Right atrium auricular region (tissue), 2 donors: ENCODE measurements around the gene GSTP1. TPM values are rescaled to one million over a fixed set of nuclear protein-coding genes. Genes with fewer than 3 reads are reported as not detected.

ENCODE experiments used
- DNase-seq: peaks from one replicate; pipeline ENCODE4 v3.0.0-alpha.2; 2019; ENCODE audit warnings: low spot score
- H3K27ac ChIP-seq, 2 donors: fragments of 200-600 bp; sonication (generic); 1 replicate in 1 of 2; 2 replicates in 1 of 2; pipeline ENCODE4 v1.5.1; 2016 to 2019
- H3K27me3 ChIP-seq, 2 donors: fragments of 200-600 bp; sonication (generic); one replicate each; pipeline versions ENCODE4 v1.5.1 to v1.6.0; 2017 to 2019
- H3K36me3 ChIP-seq: fragments of 200-600 bp; sonication (generic); one replicate; pipeline ENCODE4 v1.5.1; 2016
- H3K4me1 ChIP-seq, 2 donors: fragments of 200-600 bp; sonication (generic); one replicate each; pipeline versions ENCODE4 v1.5.1 to v1.6.0; 2017 to 2019
- H3K4me3 ChIP-seq, 2 donors: fragments of 200-600 bp; sonication (generic); 1 replicate in 1 of 2; 2 replicates in 1 of 2; pipeline ENCODE4 v1.5.1; 2017 to 2019; ENCODE audit warnings: mild to moderate bottlenecking in 1 of 2, moderate library complexity in 1 of 2
- H3K9me3 ChIP-seq, 2 donors: fragments of 200-600 bp; sonication (generic); one replicate each; pipeline ENCODE4 v1.5.1; 2019
- CTCF ChIP-seq, 2 donors: fragments of 200-600 bp; sonication (generic); IDR thresholded peaks; one replicate each; pipeline ENCODE4 v1.5.1; 2019; ENCODE audit warnings: antibody characterized with exemption in 2 of 2
- total RNA-seq, 2 donors: library from RNA; depleted of rRNA; stranded (reverse); fragments of >200 nt; gene quantifications; one replicate each; pipeline ENCODE4 v1.1.0, GENCODE V29; 2016

GSTP1 gene
- total RNA-seq, 2 donors from 2014 or later: 249 to 944 TPM

GRCh38 chr11:67626970-67627369 lies 43.4 kb downstream of the GSTP1 start:
- no peaks in the 10 kb centered on the region for H3K9me3 ChIP-seq
- H3K27ac ChIP-seq: no peak overlapping the region
- no peak for DNase-seq
- no peaks in the 10 kb centered on the region for H3K27me3 ChIP-seq
- no peak for TF ChIP-seq CTCF (IDR thresholded peaks at IDR 0.05)
- H3K4me3 ChIP-seq: no peak overlapping the region
- H3K36me3 ChIP-seq: no peaks in the 10 kb centered on the region
- peaks cover 0 to 31% of the 10 kb centered on the region in 2 donors for H3K4me1 ChIP-seq

- Histone ChIP-seq H3K27ac (peak overlapping the region; percentile 7 to 95), H3K4me1 (peaks cover 0 to 31% of the 10 kb centered on the region in 2 donors), H3K9me3 (no peaks in the 10 kb centered on the region), H3K4me3 (no peak overlapping the region), H3K27me3 (no peaks in the 10 kb centered on the region), H3K36me3 (no peaks in the 10 kb centered on the region)
- no peak for DNase-seq
- TF ChIP-seq CTCF (IDR thresholded peaks at IDR 0.05): no peak
Observed at GRCh38 chr11:67627441-67627811, 43.8 kb downstream of the GSTP1 start.

- Histone ChIP-seq H3K27me3 (no peaks in the 10 kb centered on the region), H3K4me3 (no peak overlapping the region), H3K27ac (peak overlapping the region; percentile 93 to 95), H3K4me1 (peaks cover 0 to 31% of the 10 kb centered on the region in 2 donors), H3K36me3 (no peaks in the 10 kb centered on the region), H3K9me3 (no peaks in the 10 kb centered on the region)
- no peak for DNase-seq
- no peak for TF ChIP-seq CTCF (IDR thresholded peaks at IDR 0.05)
Observed at GRCh38 chr11:67627812-67628624, 44.4 kb downstream of the GSTP1 start.

- H3K27ac ChIP-seq: peak overlapping the region; percentile 93 to 95
- H3K27me3 ChIP-seq: no peaks in the 10 kb centered on the region
- H3K36me3 ChIP-seq: no peaks in the 10 kb centered on the region
- no peak for TF ChIP-seq CTCF (IDR thresholded peaks at IDR 0.05)
- DNase-seq: no peak
- peak overlapping the region; percentile 54 to 69 for H3K4me3 ChIP-seq
- no peaks in the 10 kb centered on the region for H3K9me3 ChIP-seq
- peaks cover 0 to 31% of the 10 kb centered on the region in 2 donors for H3K4me1 ChIP-seq
Observed at GRCh38 chr11:67628710-67629385, 45.2 kb downstream of the GSTP1 start.

- peak; percentile 67 to 90 for TF ChIP-seq CTCF (IDR thresholded peaks at IDR 0.05)
- H3K9me3 ChIP-seq: no peaks in the 10 kb centered on the region
- peaks cover 0 to 31% of the 10 kb centered on the region in 2 donors for H3K4me1 ChIP-seq
- peak; percentile 87 for DNase-seq
- peak within 1 kb of the TSS; percentile 93 to 95 for H3K27ac ChIP-seq
- peak within 1 kb of the TSS; percentile 54 to 69 for H3K4me3 ChIP-seq
- no peaks in the 10 kb centered on the region for H3K27me3 ChIP-seq
- H3K36me3 ChIP-seq: no peaks in the 10 kb centered on the region
Observed at GRCh38 chr11:67629386-67630227, 46.0 kb downstream of the GSTP1 start, which contains the start of gene NUDT8. NUDT8 (minus strand) TSS chr11:67629937; CDS start chr11:67629911, 26 bp downstream.
